Raji (cell line): ENCODE results near the gene ZNF70.

Source experiments
- POLR2A ChIP-seq: IDR thresholded peaks from 2 replicates; pipeline ENCODE4 v1.6.1; 2011; ENCODE audit warnings: low read depth, low read length, control low read depth; ENCODE audit not compliant: insufficient read depth

Gene ZNF70

GRCh38 chr22:23782703-23783102, 31.8 kb upstream of the ZNF70 start:
- no peak for TF ChIP-seq POLR2A

GRCh38 chr22:23782252-23782651, 31.3 kb upstream of the ZNF70 start:
- no peak for TF ChIP-seq POLR2A

- no peak for TF ChIP-seq POLR2A
Observed at GRCh38 chr22:23781511-23782183, 30.7 kb upstream of the ZNF70 start.

GRCh38 chr22:23781065-23781464, 30.2 kb upstream of the ZNF70 start:
- no peak for TF ChIP-seq POLR2A

GRCh38 chr22:23780146-23780748, 29.3 kb upstream of the ZNF70 start:
- TF ChIP-seq POLR2A = no peak

GRCh38 chr22:23779731-23780130, 28.8 kb upstream of the ZNF70 start:
- no peak for TF ChIP-seq POLR2A

GRCh38 chr22:23779083-23779482, 28.2 kb upstream of the ZNF70 start:
- no peak for TF ChIP-seq POLR2A

- no peak for TF ChIP-seq POLR2A
Observed at GRCh38 chr22:23778577-23778900, 27.6 kb upstream of the ZNF70 start.

GRCh38 chr22:23777776-23778576, 27.1 kb upstream of the ZNF70 start:
- no peak for TF ChIP-seq POLR2A

- no peak for TF ChIP-seq POLR2A
Observed at GRCh38 chr22:23775779-23776375, 25.0 kb upstream of the ZNF70 start.

GRCh38 chr22:23774922-23775436, 24.1 kb upstream of the ZNF70 start:
- no peak for TF ChIP-seq POLR2A

GRCh38 chr22:23774114-23774921, 23.4 kb upstream of the ZNF70 start:
- no peak for TF ChIP-seq POLR2A

GRCh38 chr22:23773483-23774113, 22.7 kb upstream of the ZNF70 start:
- TF ChIP-seq POLR2A = no peak
